ENCODE measurements around the gene TMEM163. TPM values are rescaled to one million over a fixed set of nuclear protein-coding genes. Genes with fewer than 3 reads are reported as not detected.
"Not testable (repeated sequence)": the region's sequence is repeated elsewhere in the genome, so short reads cannot be mapped to it uniquely, and the experiment has no call there.

TMEM163 gene
- total RNA-seq, 3 donors from 2014 or later, result 0.13 to 0.20 (median 0.14) TPM

DNA sequence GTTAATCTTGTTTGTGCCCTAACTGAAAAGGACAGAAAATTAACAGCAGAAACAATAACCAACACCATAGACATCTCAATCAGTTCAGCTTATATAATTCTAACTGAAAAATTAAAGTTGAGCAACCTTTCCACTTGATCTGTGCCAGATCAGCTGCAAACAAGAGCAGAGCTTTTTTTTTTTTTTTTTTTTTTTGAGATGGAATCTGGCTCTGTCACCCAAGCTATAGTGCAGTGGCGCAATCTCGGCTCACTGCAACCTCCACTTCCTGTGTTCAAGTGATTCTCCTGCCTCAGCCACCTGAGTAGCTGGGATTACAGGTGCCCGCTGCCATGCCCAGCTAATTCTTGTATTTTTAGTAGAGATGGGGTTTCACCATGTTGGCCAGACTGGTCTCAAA, 103.3 kb downstream of the TMEM163 start:
- H3K4me1 Mint-ChIP-seq (ENCODE audit: low read depth); ATAC-seq; H3K27me3 Mint-ChIP-seq (ENCODE audit: low read depth); H3K36me3 Mint-ChIP-seq (ENCODE audit: insufficient read depth); DNase-seq; H3K4me3 Mint-ChIP-seq: not testable (repeated sequence)
- peaks cover 37% of the 10 kb centered on the region for H3K9me3 Mint-ChIP-seq

- H3K27me3 Mint-ChIP-seq (ENCODE audit: low read depth), result peaks cover 3% of the 10 kb centered on the region
- no peaks in the 10 kb centered on the region for H3K4me1 Mint-ChIP-seq (ENCODE audit: low read depth)
- no peaks in the 10 kb centered on the region for H3K36me3 Mint-ChIP-seq (ENCODE audit: insufficient read depth)
- H3K4me3 Mint-ChIP-seq, result no peak overlapping the region
- no peak for DNase-seq
- peaks cover 22% of the 10 kb centered on the region for H3K9me3 Mint-ChIP-seq
- no peak for ATAC-seq
These were observed 107.5 kb downstream of the TMEM163 start for GRCh38 chr2:134611316-134611715.

- no peak for DNase-seq
- Mint-ChIP-seq H3K9me3 (peaks cover 22% of the 10 kb centered on the region), H3K27me3 (ENCODE audit: low read depth) (peaks cover 3% of the 10 kb centered on the region), H3K4me3 (no peak overlapping the region), H3K36me3 (ENCODE audit: insufficient read depth) (no peaks in the 10 kb centered on the region), H3K4me1 (ENCODE audit: low read depth) (no peaks in the 10 kb centered on the region)
- no peak for ATAC-seq
These were observed 107.9 kb downstream of the TMEM163 start for GRCh38 chr2:134610871-134611270.

DNA sequence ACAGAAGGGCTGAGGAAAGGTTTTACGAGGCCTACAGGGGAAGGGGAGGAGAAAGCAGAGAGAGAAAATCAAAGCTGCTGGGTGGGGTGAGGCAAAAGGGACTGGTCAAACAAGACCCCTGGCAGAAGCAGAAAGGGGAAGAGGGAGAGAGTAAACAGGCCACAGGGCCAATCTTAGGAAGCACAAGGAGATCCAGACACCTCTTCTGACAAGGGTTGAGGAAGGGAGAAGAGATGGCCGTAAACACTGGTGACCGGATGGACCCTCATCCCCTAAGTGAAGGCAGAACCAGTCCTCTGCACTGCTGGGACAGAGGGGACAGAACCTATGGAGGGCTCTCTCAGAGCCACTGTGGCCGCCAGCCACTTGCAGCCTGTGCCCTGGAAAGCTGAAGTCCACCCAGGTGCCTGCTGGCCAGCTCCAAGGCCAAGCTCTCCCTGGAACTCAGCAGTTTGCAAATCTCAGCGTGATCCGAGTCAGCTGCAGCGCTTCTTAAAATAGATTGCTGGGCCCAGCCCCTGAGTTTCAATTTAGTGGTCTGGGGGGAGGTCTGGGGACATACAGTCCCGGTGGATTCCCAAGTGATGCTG, 108.8 kb downstream of the TMEM163 start:
- DNase-seq (no peak), ATAC-seq (no peak)
- Mint-ChIP-seq H3K36me3 (ENCODE audit: insufficient read depth) (no peaks in the 10 kb centered on the region), H3K27me3 (ENCODE audit: low read depth) (peaks cover 10% of the 10 kb centered on the region), H3K9me3 (peaks cover 22% of the 10 kb centered on the region), H3K4me3 (no peak overlapping the region), H3K4me1 (ENCODE audit: low read depth) (no peaks in the 10 kb centered on the region)

GRCh38 chr2:134603966-134604365, 114.8 kb downstream of the TMEM163 start:
- H3K27me3 Mint-ChIP-seq (ENCODE audit: low read depth), result peaks cover 32% of the 10 kb centered on the region
- H3K4me3 Mint-ChIP-seq, result no peak overlapping the region
- peaks cover 4% of the 10 kb centered on the region for H3K9me3 Mint-ChIP-seq
- no peaks in the 10 kb centered on the region for H3K36me3 Mint-ChIP-seq (ENCODE audit: insufficient read depth)
- DNase-seq (no peak), ATAC-seq (no peak)
- no peaks in the 10 kb centered on the region for H3K4me1 Mint-ChIP-seq (ENCODE audit: low read depth)

DNA sequence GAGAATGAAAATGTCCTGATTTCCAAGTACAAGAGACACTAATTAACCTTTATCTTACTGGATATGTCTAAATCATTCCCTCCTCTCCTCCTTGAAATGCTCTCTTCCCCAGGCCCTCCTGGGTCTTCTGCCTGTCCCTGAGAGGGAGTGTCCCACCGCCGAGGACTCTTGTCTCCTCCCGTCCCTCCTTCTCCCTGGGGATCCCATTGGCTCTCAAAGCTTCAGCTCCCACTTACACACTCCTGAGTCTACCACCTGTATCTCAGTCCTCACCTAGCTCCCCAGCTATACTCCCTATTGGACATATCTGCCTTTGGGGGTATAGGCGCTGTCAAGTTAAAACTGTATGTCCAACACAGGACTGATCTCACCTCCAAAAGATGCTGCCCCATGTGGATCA, 116.1 kb downstream of the TMEM163 start:
- DNase-seq (no peak), ATAC-seq (no peak)
- Mint-ChIP-seq H3K36me3 (ENCODE audit: insufficient read depth) (no peaks in the 10 kb centered on the region), H3K27me3 (ENCODE audit: low read depth) (peaks cover 32% of the 10 kb centered on the region), H3K4me3 (no peak overlapping the region), H3K9me3 (peaks cover 4% of the 10 kb centered on the region), H3K4me1 (ENCODE audit: low read depth) (no peaks in the 10 kb centered on the region)

DNA sequence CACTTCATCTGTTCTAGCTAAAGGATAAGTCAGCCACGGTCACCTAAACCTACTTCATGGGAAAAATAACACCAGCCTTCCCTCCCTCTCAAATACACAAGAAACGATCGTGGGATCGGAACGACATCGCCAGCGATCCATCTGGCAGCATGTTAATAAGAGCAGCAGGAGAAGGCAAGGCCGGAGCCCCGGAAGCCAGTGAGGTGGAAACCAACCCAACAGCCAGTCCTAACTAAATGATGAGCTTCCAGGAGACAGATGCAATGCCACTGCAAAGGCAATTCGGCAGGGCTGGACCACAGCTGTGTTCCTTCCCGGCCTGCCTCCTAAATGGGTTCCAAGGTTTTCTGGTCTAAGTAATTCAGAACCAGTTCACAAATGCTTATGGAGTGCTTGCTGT, 117.5 kb downstream of the TMEM163 start:
- ATAC-seq, result no peak
- no peak for DNase-seq
- Mint-ChIP-seq H3K9me3 (peaks cover 4% of the 10 kb centered on the region), H3K4me1 (ENCODE audit: low read depth) (no peaks in the 10 kb centered on the region), H3K36me3 (ENCODE audit: insufficient read depth) (no peaks in the 10 kb centered on the region), H3K4me3 (no peak overlapping the region), H3K27me3 (ENCODE audit: low read depth) (peaks cover 29% of the 10 kb centered on the region)

- no peak for DNase-seq
- Mint-ChIP-seq H3K9me3 (peaks cover 4% of the 10 kb centered on the region), H3K4me1 (ENCODE audit: low read depth) (no peaks in the 10 kb centered on the region), H3K4me3 (no peak overlapping the region), H3K27me3 (ENCODE audit: low read depth) (peaks cover 24% of the 10 kb centered on the region), H3K36me3 (ENCODE audit: insufficient read depth) (no peaks in the 10 kb centered on the region)
- ATAC-seq, result no peak
These were observed 118.6 kb downstream of the TMEM163 start for GRCh38 chr2:134600208-134600607.

GRCh38 chr2:134599236-134599635, 119.6 kb downstream of the TMEM163 start:
- Mint-ChIP-seq H3K4me3 (no peak overlapping the region), H3K36me3 (ENCODE audit: insufficient read depth) (no peaks in the 10 kb centered on the region), H3K27me3 (ENCODE audit: low read depth) (peaks cover 21% of the 10 kb centered on the region), H3K4me1 (ENCODE audit: low read depth) (no peaks in the 10 kb centered on the region), H3K9me3 (peaks cover 4% of the 10 kb centered on the region)
- ATAC-seq (no peak), DNase-seq (no peak)

DNA sequence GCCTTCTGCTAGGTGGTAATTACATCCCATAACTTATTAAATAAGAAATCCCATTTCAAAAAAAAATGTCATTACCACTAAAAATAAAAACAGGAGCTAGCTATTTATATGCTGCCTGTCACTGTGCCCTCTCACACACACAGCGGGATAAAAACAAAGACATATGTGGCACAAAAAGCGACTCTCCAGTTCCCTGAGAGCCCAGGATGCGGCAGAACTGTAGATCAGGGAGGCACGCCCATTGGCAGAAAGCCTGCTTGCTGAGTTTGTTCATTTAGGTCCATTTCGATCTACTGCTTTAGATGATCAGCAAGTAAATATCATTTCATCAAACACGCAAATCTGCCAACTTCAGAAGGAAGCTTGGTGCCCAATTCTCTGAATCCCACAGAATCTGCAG, 124.4 kb downstream of the TMEM163 start:
- Mint-ChIP-seq H3K36me3 (ENCODE audit: insufficient read depth) (peaks cover 3% of the 10 kb centered on the region), H3K27me3 (ENCODE audit: low read depth) (no peaks in the 10 kb centered on the region), H3K4me3 (no peak overlapping the region), H3K9me3 (peaks cover 21% of the 10 kb centered on the region), H3K4me1 (ENCODE audit: low read depth) (no peaks in the 10 kb centered on the region)
- ATAC-seq (no peak), DNase-seq (no peak)

GRCh38 chr2:134593519-134593918, 125.3 kb downstream of the TMEM163 start:
- H3K9me3 Mint-ChIP-seq, result peaks cover 28% of the 10 kb centered on the region
- DNase-seq (no peak), ATAC-seq (no peak)
- no peaks in the 10 kb centered on the region for H3K27me3 Mint-ChIP-seq (ENCODE audit: low read depth)
- H3K4me1 Mint-ChIP-seq (ENCODE audit: low read depth), result no peaks in the 10 kb centered on the region
- peaks cover 3% of the 10 kb centered on the region for H3K36me3 Mint-ChIP-seq (ENCODE audit: insufficient read depth)
- no peak overlapping the region for H3K4me3 Mint-ChIP-seq

GRCh38 chr2:134592377-134592776, 126.4 kb downstream of the TMEM163 start:
- H3K4me1 Mint-ChIP-seq (ENCODE audit: low read depth), result no peaks in the 10 kb centered on the region
- H3K27me3 Mint-ChIP-seq (ENCODE audit: low read depth), result no peaks in the 10 kb centered on the region

GRCh38 chr2:134591526-134591925, 127.3 kb downstream of the TMEM163 start:
- Mint-ChIP-seq H3K36me3 (ENCODE audit: insufficient read depth) (peaks cover 3% of the 10 kb centered on the region), H3K27me3 (ENCODE audit: low read depth) (no peaks in the 10 kb centered on the region), H3K4me3 (no peak overlapping the region), H3K9me3 (peaks cover 30% of the 10 kb centered on the region), H3K4me1 (ENCODE audit: low read depth) (peaks cover 1% of the 10 kb centered on the region)
- no peak for ATAC-seq
- DNase-seq, result no peak

More at GRCh38 chr2:134592377-134592776, 126.4 kb downstream of the TMEM163 start:
- ATAC-seq, result no peak
- DNase-seq, result no peak
- Mint-ChIP-seq H3K36me3 (ENCODE audit: insufficient read depth) (peaks cover 3% of the 10 kb centered on the region), H3K4me3 (no peak overlapping the region), H3K9me3 (peaks cover 30% of the 10 kb centered on the region)

DNA sequence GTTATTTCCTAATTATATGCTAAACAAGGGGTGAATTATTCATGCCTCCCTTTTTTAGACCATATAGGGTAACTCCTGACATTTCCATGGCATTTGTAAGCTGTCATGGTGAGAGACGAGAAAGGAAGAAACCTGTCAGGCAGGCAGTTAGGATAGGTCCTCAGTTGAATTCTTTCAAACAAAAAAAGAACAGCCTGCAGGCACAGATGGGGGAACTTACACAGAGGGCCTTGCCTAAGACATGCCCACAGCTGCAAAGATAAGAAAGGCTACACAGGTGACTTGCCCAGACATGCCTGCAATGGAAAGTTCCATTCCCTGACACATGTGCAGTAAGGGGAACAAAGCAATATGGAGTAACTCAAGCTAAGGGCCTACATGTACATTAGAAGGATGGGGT, 128.1 kb downstream of the TMEM163 start:
- no peak for ATAC-seq
- Mint-ChIP-seq H3K36me3 (ENCODE audit: insufficient read depth) (peaks cover 3% of the 10 kb centered on the region), H3K4me3 (no peak overlapping the region)

GRCh38 chr2:134589171-134590083, 129.4 kb downstream of the TMEM163 start:
- DNase-seq; H3K36me3 Mint-ChIP-seq (ENCODE audit: insufficient read depth); H3K27me3 Mint-ChIP-seq (ENCODE audit: low read depth); H3K4me1 Mint-ChIP-seq (ENCODE audit: low read depth); ATAC-seq; H3K4me3 Mint-ChIP-seq: not testable (repeated sequence)
- peaks cover 30% of the 10 kb centered on the region for H3K9me3 Mint-ChIP-seq

More for the DNA sequence above, 128.1 kb downstream of the TMEM163 start:
- H3K4me1 Mint-ChIP-seq (ENCODE audit: low read depth), result peaks cover 4% of the 10 kb centered on the region
- no peaks in the 10 kb centered on the region for H3K27me3 Mint-ChIP-seq (ENCODE audit: low read depth)
- H3K9me3 Mint-ChIP-seq, result peaks cover 30% of the 10 kb centered on the region
- DNase-seq, result no peak

Data from activated T-cell treated with anti-CD3 and anti-CD28 coated beads, Interleukin-2, amount 50 U/mL, for 4 hours (primary cell).